AG04450 (cell line): ENCODE data around the gene PLEKHA8. TPM values are rescaled to one million over a fixed set of nuclear protein-coding genes. Genes with fewer than 3 reads are reported as not detected.

Source experiments
- CTCF ChIA-PET: fragments of 300-600, 350-600 bp; formaldehyde crosslinking; extraction: SDS; loops from one replicate; lab custom pipeline; 2022; ENCODE audit warnings: antibody characterized with exemption, inconsistent platforms; lab: Charles Lee
- POLR2A ChIA-PET: fragments of 350-600 bp; formaldehyde crosslinking; extraction: SDS; loops from one replicate; lab custom pipeline; 2021; ENCODE audit warnings: antibody characterized with exemption, inconsistent platforms; lab: Yijun Ruan, JAX
- DNase-seq: peaks from one replicate; pipeline ENCODE4 v3.0.0-alpha.2; 2011; ENCODE audit warnings: low read depth, low spot score
- H3K27ac ChIP-seq: one replicate; pipeline ENCODE4 v1.5.1; 2012; ENCODE audit warnings: low read depth, low read length, control low read depth
- H3K27me3 ChIP-seq: one replicate; pipeline ENCODE4 v1.6.0; 2012; ENCODE audit warnings: low read length; ENCODE audit not compliant: control insufficient read depth, insufficient read depth
- H3K4me3 ChIP-seq: 2 replicates; pipeline ENCODE4 v1.5.1; 2011; ENCODE audit warnings: mild to moderate bottlenecking, low read depth, low read length, control low read depth
- H3K9me3 ChIP-seq: 2 replicates; pipeline ENCODE4 v1.5.1; 2012; ENCODE audit warnings: low read length; ENCODE audit not compliant: control insufficient read depth, insufficient read depth
- CTCF ChIP-seq: IDR thresholded peaks from 2 replicates; pipeline ENCODE4 v1.5.1; 2011; ENCODE audit warnings: low read depth, low read length, control low read depth, inconsistent platforms
- polyA plus RNA-seq: library from polyadenylated mRNA; depleted of rRNA; stranded (reverse); fragments of >200 nt; gene quantifications from 2 replicates; pipeline ENCODE4 v1.2.3, GENCODE V29; 2011

The PLEKHA8 gene
- polyA plus RNA-seq, 1 experiment, result 12.6 TPM

- Histone ChIP-seq H3K27me3 (no peaks in the 10 kb centered on the region), H3K9me3 (no peaks in the 10 kb centered on the region), H3K27ac (no peak overlapping the region), H3K4me3 (no peak overlapping the region)
- ChIA-PET CTCF (interaction anchor here (0.9 kb wide), 1 partner anchor 10 kb away, joined by 3 read pairs; no protein-coding TSS in a partner anchor), POLR2A (interaction anchor here (0.7 kb wide), 1 partner anchor 543 kb away, joined by 4 read pairs; no protein-coding TSS in a partner anchor)
- no peak for DNase-seq
- TF ChIP-seq CTCF, result no peak
Observed at GRCh38 chr7:30084212-30084611, 56.0 kb downstream of the PLEKHA8 start.

- no peak for TF ChIP-seq CTCF
- Histone ChIP-seq H3K9me3 (no peaks in the 10 kb centered on the region), H3K27ac (no peak overlapping the region), H3K27me3 (no peaks in the 10 kb centered on the region), H3K4me3 (no peak overlapping the region)
- DNase-seq, result no peak
- POLR2A ChIA-PET, result no interaction called here
- CTCF ChIA-PET, result no interaction called here
Observed at GRCh38 chr7:30086529-30086928, 58.3 kb downstream of the PLEKHA8 start.

- no peak for DNase-seq
- no peak for TF ChIP-seq CTCF
- Histone ChIP-seq H3K9me3 (no peaks in the 10 kb centered on the region), H3K27ac (no peak overlapping the region), H3K4me3 (no peak overlapping the region), H3K27me3 (no peaks in the 10 kb centered on the region)
- ChIA-PET POLR2A (no interaction called here), CTCF (no interaction called here)
Observed at GRCh38 chr7:30087371-30087770, 59.2 kb downstream of the PLEKHA8 start.

GRCh38 chr7:30088362-30088761 lies 60.1 kb downstream of the PLEKHA8 start:
- Histone ChIP-seq H3K4me3 (no peak overlapping the region), H3K27me3 (no peaks in the 10 kb centered on the region), H3K27ac (no peak overlapping the region), H3K9me3 (no peaks in the 10 kb centered on the region)
- DNase-seq, result no peak
- TF ChIP-seq CTCF, result no peak
- ChIA-PET CTCF (interaction anchor here (1.3 to 4.7 kb wide), 2 partner anchors 14 to 27 kb away, joined by 11 to 17 read pairs; no protein-coding TSS in a partner anchor), POLR2A (no interaction called here)

DNA sequence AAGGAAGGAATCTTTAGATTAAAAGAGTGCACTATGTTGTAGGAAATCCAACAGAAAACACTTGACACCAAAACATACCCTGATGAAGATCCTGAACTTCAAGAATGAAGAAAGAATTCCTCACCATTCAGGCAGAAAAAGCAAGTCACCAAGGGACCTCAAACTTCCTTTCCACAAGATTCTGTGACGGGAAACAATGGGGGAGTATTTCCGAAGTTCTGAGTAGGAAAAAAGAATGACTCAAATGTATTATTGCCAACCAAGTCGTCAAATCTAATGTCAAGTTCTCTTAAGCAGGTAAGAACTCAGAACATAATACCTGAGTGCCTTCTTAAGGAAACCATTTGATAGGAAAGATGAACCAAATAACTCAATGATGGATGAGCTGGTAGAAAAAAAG lies 61.9 kb downstream of the PLEKHA8 start:
- no peak overlapping the region for H3K4me3 ChIP-seq
- TF ChIP-seq CTCF, result no peak
- CTCF ChIA-PET, result interaction anchor here (1.8 to 4.7 kb wide), 2 partner anchors 16 to 28 kb away, joined by 6 to 17 read pairs; no protein-coding TSS in a partner anchor
- H3K27ac ChIP-seq, result no peak overlapping the region
- H3K9me3 ChIP-seq, result no peaks in the 10 kb centered on the region
- DNase-seq, result no peak
- POLR2A ChIA-PET, result no interaction called here
- H3K27me3 ChIP-seq, result no peaks in the 10 kb centered on the region
